A172 (cell line): ENCODE measurements around the gene STK11. TPM values are rescaled to one million over a fixed set of nuclear protein-coding genes. Genes with fewer than 3 reads are reported as not detected.
"Not testable (repeated sequence)": the region's sequence is repeated elsewhere in the genome, so short reads cannot be mapped to it uniquely, and the experiment has no call there.

Experiments
- DNase-seq: peaks from one replicate; pipeline ENCODE4 v3.0.0-alpha.2; 2015; ENCODE audit warnings: low spot score
- total RNA-seq: library from RNA; depleted of rRNA; stranded (reverse); fragments of >200 nt; shearing (Covaris generic); gene quantifications from 2 replicates; pipeline ENCODE4 v1.2.3, GENCODE V29; 2014

STK11 gene
- total RNA-seq, 1 experiment from 2014 or later: 98.9 TPM

DNA sequence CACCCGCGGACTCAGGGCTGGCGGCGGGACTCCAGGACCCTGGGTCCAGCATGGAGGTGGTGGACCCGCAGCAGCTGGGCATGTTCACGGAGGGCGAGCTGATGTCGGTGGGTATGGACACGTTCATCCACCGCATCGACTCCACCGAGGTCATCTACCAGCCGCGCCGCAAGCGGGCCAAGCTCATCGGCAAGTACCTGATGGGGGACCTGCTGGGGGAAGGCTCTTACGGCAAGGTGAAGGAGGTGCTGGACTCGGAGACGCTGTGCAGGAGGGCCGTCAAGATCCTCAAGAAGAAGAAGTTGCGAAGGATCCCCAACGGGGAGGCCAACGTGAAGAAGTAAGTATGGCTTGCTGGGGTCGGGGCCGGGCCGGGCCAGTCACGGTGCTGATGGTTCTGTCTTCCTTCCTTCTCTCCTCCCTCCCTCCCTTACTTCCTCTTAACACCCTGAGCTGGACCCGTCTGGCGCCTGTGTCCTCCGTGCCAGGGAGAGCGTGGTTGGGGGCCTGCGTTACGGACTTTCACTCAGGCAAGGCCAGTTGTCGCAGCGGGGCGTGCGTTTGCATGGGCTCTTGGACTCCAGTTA lies 1.4 kb downstream of the STK11 start:
- DNase-seq: no peak

DNA sequence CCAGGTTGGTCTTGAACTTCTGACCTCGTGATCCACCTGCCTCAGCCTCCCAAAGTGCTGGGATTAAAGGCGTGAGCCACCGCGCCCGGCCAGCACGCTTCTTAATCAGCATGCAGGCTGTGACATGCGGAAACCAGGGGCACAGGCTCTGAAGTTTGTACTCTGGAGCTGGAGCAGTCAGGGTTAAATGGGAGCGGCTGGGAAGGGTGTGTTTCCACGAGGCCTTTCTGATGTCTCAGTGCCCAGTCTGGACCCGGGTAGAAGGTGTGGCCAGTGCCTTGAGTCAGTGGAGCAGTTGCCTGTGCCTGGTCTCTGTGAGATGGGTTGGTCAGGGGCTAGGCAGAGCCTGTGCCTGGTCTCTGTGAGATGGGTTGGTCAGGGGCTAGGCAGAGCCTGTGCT lies 3.3 kb downstream of the STK11 start:
- not testable (repeated sequence) for DNase-seq

DNA sequence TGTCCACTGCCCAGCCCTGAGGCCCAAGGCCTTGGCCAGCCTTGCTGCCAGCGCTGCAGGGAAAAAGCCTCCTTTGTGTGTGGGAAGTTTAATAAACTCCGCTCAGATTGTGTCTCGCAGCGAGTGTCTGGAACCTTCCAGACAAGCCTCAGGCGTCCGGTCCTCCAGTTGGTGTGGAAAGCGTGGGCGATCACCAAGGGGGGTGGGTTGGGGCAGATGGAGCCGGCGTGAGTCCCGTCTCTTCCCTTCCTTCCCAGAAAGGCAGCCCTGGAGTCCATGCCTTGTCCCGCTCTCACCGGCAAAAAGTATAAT lies 4.6 kb downstream of the STK11 start:
- DNase-seq: no peak

DNA sequence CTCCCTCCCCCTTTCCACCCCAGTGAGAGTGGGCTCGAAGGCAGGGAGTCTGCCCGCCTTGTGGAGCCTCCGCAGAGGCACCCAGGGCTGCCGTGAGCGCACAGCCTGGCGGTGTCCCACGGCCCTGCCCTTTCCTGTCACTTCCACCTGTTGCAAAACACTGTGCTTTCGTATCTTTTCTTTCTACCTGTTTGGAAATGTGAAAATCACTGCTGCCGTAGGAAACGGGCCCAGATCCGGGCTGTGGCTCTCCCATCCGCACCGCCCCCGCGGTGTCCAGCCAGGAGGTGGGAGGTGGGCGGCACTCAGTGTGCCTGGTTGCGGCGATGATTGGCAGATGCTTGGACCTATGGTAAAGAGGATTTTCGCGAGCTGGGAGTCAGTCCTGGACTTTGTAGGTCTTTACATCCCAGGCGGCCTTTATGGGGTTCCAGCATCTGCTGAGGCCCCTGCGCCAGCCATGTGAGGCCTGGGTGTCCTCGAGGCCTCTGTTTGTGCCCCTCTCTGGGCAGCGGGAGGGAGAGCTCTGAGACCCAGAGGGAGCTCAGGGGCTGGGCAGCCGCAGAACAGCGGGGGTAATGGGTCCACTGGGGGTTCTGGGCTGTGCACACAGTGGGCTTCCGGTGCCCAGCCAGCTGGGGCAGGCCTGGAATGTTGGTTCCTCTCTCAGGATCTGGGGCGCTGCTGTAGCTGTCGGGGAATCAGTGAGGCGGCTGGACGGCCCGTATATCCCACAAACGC lies 6.1 kb downstream of the STK11 start:
- no peak for DNase-seq

DNA sequence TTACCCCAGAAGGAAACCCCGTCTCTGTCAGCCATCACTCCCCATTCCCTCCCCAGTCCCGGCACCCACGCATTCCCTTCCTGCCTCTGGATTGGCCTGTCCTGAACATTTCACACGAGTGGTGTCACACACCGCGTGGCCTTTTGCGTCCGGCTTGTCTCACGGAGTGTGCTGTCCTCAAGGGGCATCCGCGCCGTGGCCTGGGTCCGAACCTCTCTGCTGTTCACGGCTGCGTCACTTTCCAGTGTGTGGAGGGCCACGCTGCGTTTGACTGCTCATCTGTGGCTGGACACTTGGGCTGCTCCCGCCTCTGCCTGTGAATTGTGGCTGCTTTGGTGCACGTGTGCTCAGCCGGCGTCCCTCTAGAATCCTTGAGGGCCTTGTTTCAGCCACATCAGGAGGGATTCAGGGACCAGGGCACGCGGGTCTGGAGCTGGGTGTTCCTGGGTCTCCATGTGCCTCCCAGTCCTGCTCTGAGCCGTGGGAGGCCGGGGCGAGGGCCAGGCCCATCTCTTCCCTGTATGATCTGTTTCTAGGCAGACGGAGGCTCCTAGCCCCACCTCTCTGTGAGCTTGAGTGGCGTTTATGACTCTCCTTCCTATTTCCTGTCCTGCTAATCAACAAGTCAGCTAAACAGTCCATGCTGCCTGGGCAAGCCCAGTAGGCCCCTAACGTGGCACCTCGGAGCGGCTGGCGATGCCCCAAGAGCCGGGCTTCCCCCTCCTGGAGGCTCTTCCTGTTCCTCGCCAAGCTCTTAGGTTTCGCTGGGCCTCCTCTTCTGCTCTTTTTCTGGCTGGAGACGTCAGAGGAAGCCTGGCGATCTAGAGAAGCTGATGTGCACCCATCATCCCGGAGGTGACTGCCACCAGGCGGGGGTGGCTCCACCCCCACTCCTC lies 8.1 kb downstream of the STK11 start:
- peak; percentile 89 for DNase-seq

DNA sequence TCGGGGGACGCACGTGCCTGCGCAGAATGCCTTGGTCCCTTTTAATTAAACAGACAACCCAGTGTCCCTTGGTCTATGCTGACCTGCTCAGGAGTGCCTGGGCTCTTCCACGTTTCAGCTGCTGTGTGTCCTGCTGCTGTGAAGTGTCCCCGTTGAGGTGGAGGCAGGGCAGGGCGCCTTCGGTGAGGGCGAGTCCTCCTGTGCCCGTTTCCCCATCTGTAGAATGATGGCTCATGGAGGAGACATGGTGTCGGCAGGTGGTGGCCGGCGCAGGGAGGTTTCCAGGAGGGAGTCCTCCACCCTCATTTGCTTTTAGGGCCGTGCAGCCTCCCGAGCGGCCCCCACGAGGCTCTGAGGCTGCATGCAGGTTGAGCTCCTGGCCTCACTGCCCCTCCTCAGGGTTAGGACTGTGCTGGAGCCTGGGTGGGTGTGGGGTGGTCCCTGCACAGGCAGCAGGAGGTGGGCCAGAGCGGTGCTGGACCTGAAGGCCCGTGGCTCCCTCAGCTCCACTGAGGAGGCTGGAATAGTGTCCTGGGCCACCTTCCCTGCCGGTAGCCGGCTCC lies 8.8 kb downstream of the STK11 start:
- DNase-seq: no peak

DNA sequence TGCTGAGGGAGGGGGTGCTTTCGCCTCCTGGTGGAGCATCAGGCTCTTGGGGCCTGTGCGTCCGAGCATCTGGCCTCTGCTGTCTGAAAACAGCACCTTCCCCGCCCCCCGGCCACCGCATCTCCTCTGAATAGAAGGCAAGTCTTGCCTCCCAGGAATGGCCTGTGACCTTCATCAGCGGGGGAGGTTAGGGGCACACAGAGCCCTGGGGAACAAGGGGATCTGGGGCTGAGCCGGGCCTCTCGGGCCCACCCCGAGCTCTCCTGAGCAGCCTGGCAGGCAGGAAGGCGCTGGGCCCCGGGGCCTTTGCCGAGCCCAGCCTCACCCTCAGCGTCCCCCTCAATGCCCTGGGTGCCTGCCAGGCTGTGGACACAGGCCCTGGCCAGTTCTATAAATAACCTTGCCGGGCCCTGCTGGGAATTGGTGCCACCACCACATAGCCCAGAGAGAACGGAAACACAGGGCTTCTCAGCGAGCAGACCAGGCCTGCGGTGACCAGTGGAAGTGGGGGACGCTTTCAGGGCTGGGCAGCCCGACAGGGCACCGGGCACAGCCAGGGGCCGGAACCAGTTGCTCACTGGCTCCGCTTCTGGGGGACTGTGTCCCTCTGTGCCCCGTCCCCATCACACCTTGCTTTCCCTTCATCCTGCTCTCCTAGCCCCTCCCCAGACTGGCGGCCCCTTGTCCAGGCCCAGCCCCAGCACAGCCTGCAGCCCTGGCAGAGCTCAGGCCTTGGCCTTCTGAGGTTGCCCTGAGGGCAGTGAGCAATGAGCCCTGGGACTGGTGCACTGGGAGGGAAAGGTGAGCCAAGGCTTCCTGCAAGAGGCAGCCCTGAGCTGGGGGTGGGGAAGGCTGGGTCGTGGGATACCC lies 9.5 kb downstream of the STK11 start:
- peak; percentile 89 for DNase-seq

DNA sequence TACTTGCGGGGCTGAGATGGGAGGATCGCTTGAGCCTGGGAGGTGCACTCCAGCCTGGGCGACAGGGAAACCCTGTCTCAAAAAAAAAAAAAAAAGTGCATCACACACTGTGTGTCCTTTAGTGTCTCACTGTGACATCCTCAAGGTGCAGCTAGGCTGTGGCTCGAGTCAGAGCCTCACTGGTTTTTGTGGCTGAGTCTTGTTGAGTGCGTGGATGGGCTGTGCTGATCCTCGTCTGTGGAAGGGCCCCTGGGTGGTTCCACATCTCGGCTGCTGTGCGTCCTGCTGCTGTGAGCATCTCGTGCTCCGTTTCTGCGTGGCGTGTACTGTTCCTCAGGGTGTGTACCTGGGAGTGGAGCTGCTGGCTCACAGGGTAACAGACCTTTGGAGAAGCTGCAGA lies 11.2 kb downstream of the STK11 start:
- no peak for DNase-seq

DNA sequence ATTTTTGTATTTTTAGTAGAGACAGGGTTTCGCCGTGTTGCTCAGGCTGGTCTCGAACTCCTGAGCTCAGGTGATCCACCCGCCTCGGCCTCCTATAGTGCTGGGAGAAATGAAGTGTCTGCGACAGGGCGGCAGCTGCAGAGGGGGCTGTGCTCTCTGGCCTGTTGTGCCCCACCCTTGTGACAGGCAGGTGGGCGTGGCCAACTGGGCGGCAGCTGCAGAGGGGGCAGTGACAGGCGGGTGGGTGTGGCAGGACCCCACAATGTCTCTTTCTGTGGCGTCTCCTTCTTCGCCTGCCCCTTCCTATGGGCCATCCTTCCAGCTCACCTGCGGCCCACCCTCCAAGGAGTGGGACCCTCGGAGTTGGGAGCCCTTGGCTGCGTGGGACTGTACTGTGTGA lies 11.8 kb downstream of the STK11 start:
- no peak for DNase-seq

DNA sequence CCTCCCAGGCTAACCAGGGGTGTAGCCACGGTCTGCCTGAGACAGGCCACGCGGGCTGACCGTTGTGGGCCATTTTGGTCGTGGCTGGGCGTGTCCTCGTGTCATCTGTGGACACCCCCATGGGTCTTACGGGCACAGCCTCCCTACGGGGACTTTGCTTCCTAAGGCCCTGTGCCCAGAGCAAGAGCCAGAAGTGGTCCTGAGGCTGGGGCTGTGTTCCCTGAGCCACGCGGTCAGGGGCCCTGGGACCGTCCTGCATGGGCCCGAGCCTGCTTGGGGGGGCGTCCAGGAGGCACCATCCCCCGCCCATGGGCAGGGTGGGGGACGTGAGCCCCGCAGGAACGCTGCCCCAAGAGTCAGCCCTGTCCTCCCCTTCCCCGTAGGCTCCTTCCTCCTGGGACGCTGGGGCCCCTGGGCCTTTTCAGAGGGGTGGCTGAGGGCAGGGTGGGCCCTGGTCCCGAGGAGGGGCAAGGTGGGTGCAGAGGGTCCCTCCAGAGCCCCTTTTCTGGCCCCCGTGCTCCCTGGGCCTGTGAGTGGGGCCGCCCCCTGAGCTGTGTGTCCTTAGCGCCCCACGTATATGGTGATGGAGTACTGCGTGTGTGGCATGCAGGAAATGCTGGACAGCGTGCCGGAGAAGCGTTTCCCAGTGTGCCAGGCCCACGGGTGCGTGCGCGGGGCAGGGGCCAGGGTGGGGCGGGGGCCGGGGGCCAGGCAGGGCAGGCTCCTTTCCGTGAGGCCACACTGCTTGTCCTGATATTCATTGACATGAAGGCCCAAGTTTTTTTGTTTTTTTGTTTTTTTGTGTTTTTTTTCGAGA lies 13.4 kb downstream of the STK11 start:
- DNase-seq: no peak

DNA sequence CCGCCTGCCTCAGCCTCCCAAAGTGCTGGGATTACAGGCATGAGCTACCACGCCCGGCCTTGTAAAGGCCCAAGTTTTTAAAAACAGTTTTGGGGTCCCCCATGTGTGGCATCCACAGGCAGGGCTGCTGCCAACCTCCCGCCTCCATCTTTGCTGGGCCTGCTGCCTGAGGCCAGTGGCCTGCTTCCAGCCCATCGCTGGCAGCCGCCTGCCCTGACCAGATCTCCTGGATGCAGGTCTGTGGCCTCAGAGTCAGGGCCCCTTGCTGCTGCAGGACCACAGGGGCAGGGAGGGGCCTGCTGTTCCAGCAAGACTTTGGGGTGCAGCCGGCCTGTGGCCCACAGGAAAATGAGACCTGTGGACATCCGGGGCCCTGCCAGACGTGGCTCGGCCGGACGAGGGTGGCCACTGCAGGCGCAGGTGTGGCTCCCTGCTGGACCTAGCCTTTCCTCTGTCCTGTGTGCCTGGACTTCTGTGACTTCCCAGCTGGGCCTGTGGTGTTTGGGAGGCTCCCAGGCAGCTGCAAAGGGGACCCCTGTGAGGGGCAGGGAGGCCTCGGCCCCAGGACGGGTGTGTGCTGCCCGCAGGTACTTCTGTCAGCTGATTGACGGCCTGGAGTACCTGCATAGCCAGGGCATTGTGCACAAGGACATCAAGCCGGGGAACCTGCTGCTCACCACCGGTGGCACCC lies 14.4 kb downstream of the STK11 start:
- DNase-seq: no peak

DNA sequence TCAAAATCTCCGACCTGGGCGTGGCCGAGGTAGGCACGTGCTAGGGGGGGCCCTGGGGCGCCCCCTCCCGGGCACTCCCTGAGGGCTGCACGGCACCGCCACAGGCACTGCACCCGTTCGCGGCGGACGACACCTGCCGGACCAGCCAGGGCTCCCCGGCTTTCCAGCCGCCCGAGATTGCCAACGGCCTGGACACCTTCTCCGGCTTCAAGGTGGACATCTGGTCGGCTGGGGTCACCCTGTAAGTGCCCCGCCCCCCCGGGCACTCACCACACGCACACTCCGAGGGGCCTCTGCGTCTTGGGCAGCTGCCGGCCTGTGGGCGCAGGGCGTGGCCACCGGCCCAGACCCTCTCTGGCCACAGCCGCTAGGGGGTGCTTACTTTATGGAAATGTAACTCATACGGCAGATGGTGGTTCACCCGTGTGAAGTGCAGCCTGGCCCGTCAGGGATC lies 14.9 kb downstream of the STK11 start:
- no peak for DNase-seq

DNA sequence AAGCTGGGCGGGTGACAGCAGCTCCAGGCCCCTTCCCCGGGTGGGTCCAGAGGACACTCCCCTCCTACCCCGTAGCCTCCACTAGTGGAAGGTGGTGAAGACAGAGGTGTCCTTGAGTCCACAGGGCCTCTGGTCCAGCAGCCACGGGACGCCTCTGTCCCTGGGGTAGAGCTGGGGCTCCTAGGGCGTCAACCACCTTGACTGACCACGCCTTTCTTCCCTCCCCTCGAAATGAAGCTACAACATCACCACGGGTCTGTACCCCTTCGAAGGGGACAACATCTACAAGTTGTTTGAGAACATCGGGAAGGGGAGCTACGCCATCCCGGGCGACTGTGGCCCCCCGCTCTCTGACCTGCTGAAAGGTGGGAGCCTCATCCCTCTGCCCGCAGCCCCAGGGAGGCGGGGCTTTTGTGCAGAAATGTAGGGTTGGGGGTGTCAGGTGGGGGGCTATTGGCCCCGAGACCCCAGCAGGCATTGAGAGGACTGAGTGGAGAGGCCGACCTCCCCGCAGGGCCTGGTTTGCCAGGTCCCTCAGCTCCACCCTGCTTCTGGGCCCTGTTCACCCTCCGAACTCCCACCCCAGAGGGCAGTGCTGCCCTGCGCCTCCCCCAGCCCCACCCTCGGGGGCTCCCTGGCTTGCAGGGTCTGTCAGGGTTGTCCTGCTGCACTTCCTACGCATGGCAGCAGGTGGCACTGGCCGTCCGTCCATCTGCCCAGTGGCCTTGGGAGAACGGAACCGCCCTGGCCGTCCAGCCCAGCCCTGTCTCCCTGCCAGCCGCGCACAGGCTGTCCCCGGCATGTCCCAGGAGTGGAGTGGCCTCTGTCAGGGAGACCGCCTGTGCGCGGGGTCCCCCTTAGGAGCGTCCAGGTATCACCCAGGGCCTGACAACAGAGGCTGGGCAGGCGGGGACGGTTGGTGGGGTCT lies 15.7 kb downstream of the STK11 start:
- DNase-seq: peak; percentile 51

DNA sequence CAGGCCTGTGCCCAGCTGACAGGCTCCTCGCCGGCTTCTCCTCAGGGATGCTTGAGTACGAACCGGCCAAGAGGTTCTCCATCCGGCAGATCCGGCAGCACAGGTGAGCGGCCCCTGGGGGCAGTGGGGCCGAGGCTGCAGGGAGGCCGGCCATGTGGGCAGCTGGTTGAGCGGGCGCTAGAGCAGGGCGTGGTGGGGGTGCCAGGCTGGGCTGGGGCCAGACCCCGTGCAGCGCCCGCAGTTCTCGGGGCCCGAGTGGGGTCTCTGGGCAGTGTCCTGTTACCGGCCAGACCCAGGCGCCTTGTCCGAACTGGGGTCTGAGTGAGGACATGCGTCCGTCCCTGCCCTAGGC lies 16.3 kb downstream of the STK11 start:
- no peak for DNase-seq

DNA sequence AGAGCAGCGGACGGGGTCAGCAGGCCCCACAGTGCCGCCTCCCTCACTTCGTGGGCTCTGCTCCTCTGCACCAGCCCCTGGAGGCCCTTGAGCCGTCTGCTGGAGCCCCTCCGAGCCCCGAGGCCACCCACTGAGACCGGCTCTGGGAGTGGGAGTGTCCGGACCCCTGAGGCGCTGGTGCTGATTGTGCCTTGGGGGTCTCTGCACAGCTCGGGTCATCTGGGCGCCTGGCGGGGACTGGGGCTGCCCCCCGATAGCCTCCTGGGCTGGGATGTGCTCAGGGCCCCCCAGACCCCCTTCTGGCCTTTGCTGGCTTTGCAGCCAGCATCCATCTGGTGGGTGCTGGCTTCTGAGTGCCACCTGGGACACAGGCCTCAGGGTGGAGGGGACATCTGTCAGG lies 16.8 kb downstream of the STK11 start:
- DNase-seq: no peak

DNA sequence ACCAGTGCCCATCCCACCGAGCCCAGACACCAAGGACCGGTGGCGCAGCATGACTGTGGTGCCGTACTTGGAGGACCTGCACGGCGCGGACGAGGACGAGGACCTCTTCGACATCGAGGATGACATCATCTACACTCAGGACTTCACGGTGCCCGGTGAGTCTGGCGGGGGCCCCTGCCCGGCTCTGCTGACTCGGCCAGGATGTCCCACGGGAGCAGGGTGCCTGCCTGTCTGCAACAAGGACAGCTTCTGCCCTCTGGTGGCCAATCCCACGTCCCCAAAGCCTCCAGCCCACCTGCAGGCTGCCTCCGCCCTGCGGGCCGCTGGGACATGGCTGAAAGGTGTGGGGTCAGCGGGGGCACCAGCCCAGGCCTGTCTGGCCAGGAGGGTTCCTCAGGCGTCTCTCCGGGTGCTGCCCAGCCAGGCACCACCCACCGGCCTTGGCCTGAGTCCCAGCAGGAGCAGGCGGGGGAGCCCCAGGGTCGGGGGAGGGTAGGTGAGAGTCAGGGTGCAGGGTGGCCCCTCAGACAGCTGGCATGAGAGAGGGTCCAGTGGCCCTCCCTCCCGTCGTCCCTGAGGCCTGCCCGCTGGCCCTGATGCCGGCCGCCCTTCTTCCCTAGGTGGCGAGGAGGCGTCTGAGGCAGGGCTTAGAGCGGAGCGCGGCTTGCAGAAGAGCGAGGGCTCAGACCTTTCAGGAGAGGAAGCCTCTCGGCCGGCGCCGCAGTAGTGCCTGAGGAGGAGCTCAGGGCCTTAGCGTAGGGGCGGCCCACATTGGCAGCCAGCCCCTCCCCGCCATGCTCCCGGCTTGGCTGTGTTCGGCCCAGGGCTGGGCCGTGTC lies 17.7 kb downstream of the STK11 start:
- peak; percentile 75 for DNase-seq

DNA sequence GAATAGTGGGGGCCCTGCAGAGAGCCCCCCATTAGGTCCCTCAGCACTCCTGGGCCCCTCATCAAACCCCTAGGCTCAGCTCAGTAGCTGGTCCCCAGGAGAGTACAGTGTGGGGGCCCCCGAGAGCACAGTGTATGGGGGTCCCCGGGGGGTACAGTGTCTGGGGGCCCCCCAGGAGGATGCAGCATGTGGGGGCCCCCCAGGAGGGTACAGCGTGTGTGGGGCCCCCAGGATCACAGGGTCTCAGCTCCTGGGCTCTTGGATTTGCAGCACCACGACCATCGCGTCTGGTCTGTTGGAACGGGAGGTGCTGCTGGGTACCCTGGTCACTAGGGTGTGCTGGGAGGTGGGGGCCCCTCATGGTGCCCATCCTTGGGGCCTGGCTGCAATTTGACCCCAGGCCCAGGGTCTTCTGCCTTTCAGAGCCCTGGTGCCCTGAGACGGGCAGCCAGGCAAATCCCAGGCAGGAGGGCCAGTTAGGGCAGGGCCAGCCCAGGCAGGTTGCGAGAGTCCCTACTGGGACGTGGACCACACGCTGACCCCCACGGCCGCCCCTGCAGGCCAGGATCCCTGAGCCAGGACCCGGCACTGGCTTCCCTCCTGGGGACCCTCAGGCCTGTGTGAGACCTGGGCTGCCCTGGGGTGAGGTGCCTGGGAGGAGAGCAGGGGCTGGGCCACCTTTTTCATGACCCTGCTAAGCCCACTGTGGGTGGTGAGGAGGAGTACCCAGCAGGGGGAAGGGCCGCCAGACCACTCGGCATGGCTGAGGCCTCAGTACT lies 18.7 kb downstream of the STK11 start:
- DNase-seq: no peak
